GM23338 (cell line): ENCODE results near the gene INTU. TPM values are rescaled to one million over a fixed set of nuclear protein-coding genes. Genes with fewer than 3 reads are reported as not detected.

Experiments
- ATAC-seq: fragments of 200-7000 bp; cut with Tn5 transposase; 3 replicates; pipeline ENCODE4 v1.9.1; 2020
- DNase-seq: peaks from one replicate; pipeline ENCODE4 v3.0.0-alpha.2; 2015; ENCODE audit warnings: low spot score
- H2AFZ ChIP-seq: fragments of 200-600 bp; sonication (generic); 2 replicates; pipeline ENCODE4 v1.8.0; 2016; ENCODE audit warnings: antibody characterized with exemption, mild to moderate bottlenecking, moderate library complexity
- H3F3A ChIP-seq: fragments of 200-600 bp; sonication (generic); replicated peaks from 2 replicates; pipeline ENCODE4 v1.8.0; 2017; ENCODE audit warnings: antibody characterized with exemption, mixed run types, low read depth
- H3K27ac ChIP-seq: fragments of 200-600 bp; sonication (generic); 2 replicates; pipeline ENCODE4 v1.6.1; 2016; ENCODE audit warnings: low read depth
- H3K27me3 ChIP-seq: fragments of 200-600 bp; sonication (generic); 2 replicates; pipeline ENCODE4 v1.8.0; 2016; ENCODE audit warnings: mild to moderate bottlenecking, mixed run types, moderate library complexity; ENCODE audit not compliant: insufficient read depth
- H3K36me3 ChIP-seq: fragments of 200-600 bp; sonication (generic); 2 replicates; pipeline ENCODE4 v1.8.0; 2016; ENCODE audit warnings: mild to moderate bottlenecking; ENCODE audit not compliant: insufficient read depth
- H3K4me1 ChIP-seq: fragments of 200-600 bp; sonication (generic); 2 replicates; pipeline ENCODE4 v1.8.0; 2016; ENCODE audit warnings: mild to moderate bottlenecking, moderate library complexity; ENCODE audit not compliant: insufficient read depth
- H3K4me2 ChIP-seq: fragments of 200-600 bp; sonication (generic); 2 replicates; pipeline ENCODE4 v1.7.1; 2017; ENCODE audit warnings: mixed run types
- H3K4me3 ChIP-seq: fragments of 200-600 bp; sonication (generic); 2 replicates; pipeline ENCODE4 v1.6.1; 2016; ENCODE audit warnings: mixed run types
- H3K79me2 ChIP-seq: fragments of 200-600 bp; sonication (generic); replicated peaks from 2 replicates; pipeline ENCODE4 v1.8.0; 2017; ENCODE audit warnings: mild to moderate bottlenecking; ENCODE audit not compliant: insufficient read depth
- H3K9me2 ChIP-seq: fragments of 200-600 bp; sonication (generic); 2 replicates; pipeline ENCODE4 v1.8.0; 2017; ENCODE audit not compliant: insufficient read depth
- H4K20me1 ChIP-seq: fragments of 200-600 bp; sonication (generic); replicated peaks from 2 replicates; pipeline ENCODE4 v1.8.0; 2017; ENCODE audit warnings: mild to moderate bottlenecking; ENCODE audit not compliant: insufficient read depth
- H3K27ac Mint-ChIP-seq: 2 replicates; pipeline ENCODE4 v1.8.0; 2020; ENCODE audit warnings: inconsistent platforms, mild to moderate bottlenecking, moderate library complexity, mixed read lengths
- H3K27me3 Mint-ChIP-seq: 3 replicates; pipeline ENCODE4 v1.8.0; 2022; ENCODE audit warnings: low read depth, mild to moderate bottlenecking, moderate library complexity, mixed read lengths, inconsistent platforms; ENCODE audit not compliant: insufficient read depth, poor library complexity
- H3K36me3 Mint-ChIP-seq: 3 replicates; pipeline ENCODE4 v1.8.0; 2021; ENCODE audit warnings: low read depth, mild to moderate bottlenecking, inconsistent platforms, moderate library complexity, mixed read lengths
- H3K4me1 Mint-ChIP-seq: 3 replicates; pipeline ENCODE4 v1.8.0; 2020; ENCODE audit warnings: mild to moderate bottlenecking, inconsistent platforms, mixed read lengths
- H3K4me3 Mint-ChIP-seq: 3 replicates; pipeline ENCODE4 v1.8.0; 2021; ENCODE audit warnings: moderate library complexity, mild to moderate bottlenecking, inconsistent platforms, mixed read lengths
- H3K9me3 Mint-ChIP-seq: 3 replicates; pipeline ENCODE4 v1.8.0; 2020; ENCODE audit warnings: moderate library complexity, mild to moderate bottlenecking, inconsistent platforms, mixed read lengths
- ETS1 ChIP-seq: IDR thresholded peaks from 2 replicates; pipeline ENCODE4 v1.6.1; 2016; ENCODE audit warnings: antibody characterized with exemption
- EZH2 ChIP-seq: fragments of 200-600 bp; sonication (generic); IDR thresholded peaks from one replicate; pipeline ENCODE4 v1.8.0; 2017; ENCODE audit warnings: antibody characterized with exemption, mild to moderate bottlenecking, low read depth; ENCODE audit not compliant: unreplicated experiment
- JUNB ChIP-seq: IDR thresholded peaks from one replicate; pipeline ENCODE4 v1.6.1; 2016; ENCODE audit warnings: antibody characterized with exemption; ENCODE audit not compliant: unreplicated experiment
- NANOG ChIP-seq: IDR thresholded peaks from 2 replicates; pipeline ENCODE4 v1.6.1; 2016; ENCODE audit warnings: antibody characterized with exemption, borderline replicate concordance
- REST ChIP-seq: IDR thresholded peaks from one replicate; pipeline ENCODE4 v1.6.1; 2018; ENCODE audit warnings: antibody characterized with exemption; ENCODE audit not compliant: unreplicated experiment
- STAT1 ChIP-seq: IDR thresholded peaks from one replicate; pipeline ENCODE4 v1.6.1; 2016; ENCODE audit warnings: antibody characterized with exemption; ENCODE audit not compliant: unreplicated experiment
- ZNF114 ChIP-seq: fragments of 250-450 bp; sonication (Bioruptor Pico); IDR thresholded peaks from 2 replicates; pipeline ENCODE4 v1.5.0; 2020; ENCODE audit warnings: mild to moderate bottlenecking, moderate library complexity
- polyA plus RNA-seq: library from polyadenylated mRNA; unstranded; fragments of >200 nt; fragmentation: Nextera tagmentation; extraction: Ambion mirVana; gene quantifications from 2 replicates; pipeline ENCODE4 v1.2.1, GENCODE V29; 2016
- total RNA-seq: library from RNA; depleted of rRNA; stranded (reverse); fragments of >200 nt; shearing (Covaris generic); gene quantifications from 2 replicates; pipeline ENCODE4 v1.2.3, GENCODE V29; 2014
- TF ChIP-seq, protein P1 (sequence below): fragments of 250-450 bp; sonication (Bioruptor Pico); IDR thresholded peaks from 2 replicates; pipeline ENCODE4 v1.5.0; 2020; ENCODE audit warnings: mild to moderate bottlenecking, moderate library complexity
- TF ChIP-seq, protein P2 (sequence below), 2 experiments: fragments of 200-600 bp in 1 of 2; sonication (generic) in 1 of 2; conservative IDR thresholded peaks; 2 replicates each; pipeline versions ENCODE4 v1.5.1 to v1.6.1; 2016 to 2017; ENCODE audit warnings: antibody characterized with exemption in 2 of 2, low read depth in 2 of 2, mild to moderate bottlenecking in 2 of 2, moderate library complexity in 1 of 2

Gene INTU
- total and polyA plus RNA-seq, 2 experiments from 2014 or later, result 10.3 to 16.6 TPM

- Histone ChIP-seq H3F3A (no peaks in the 10 kb centered on the region), H3K36me3 (no peaks in the 10 kb centered on the region), H3K27me3 (no peaks in the 10 kb centered on the region), H3K4me2 (no peak overlapping the region), H3K4me3 (no peak overlapping the region), H3K27ac (no peak overlapping the region), H3K9me2 (no peaks in the 10 kb centered on the region), H4K20me1 (no peaks in the 10 kb centered on the region), H3K4me1 (peaks cover 37% of the 10 kb centered on the region), H2AFZ (no peak overlapping the region), H3K79me2 (no peaks in the 10 kb centered on the region)
- Mint-ChIP-seq H3K36me3 (peaks cover 6% of the 10 kb centered on the region; the same call in 1 of the 3 replicates), H3K4me3 (no peak overlapping the region), H3K4me1 (peaks cover 31% of the 10 kb centered on the region), H3K9me3 (no peaks in the 10 kb centered on the region), H3K27me3 (no peaks in the 10 kb centered on the region), H3K27ac (peak overlapping the region; percentile 71; the same call in 1 of the 2 replicates)
- DNase-seq (no peak), ATAC-seq (no peak)
- TF ChIP-seq STAT1 (no peak), NANOG (no peak), EZH2 (no peak)
- TF ChIP-seq, protein P1, sequence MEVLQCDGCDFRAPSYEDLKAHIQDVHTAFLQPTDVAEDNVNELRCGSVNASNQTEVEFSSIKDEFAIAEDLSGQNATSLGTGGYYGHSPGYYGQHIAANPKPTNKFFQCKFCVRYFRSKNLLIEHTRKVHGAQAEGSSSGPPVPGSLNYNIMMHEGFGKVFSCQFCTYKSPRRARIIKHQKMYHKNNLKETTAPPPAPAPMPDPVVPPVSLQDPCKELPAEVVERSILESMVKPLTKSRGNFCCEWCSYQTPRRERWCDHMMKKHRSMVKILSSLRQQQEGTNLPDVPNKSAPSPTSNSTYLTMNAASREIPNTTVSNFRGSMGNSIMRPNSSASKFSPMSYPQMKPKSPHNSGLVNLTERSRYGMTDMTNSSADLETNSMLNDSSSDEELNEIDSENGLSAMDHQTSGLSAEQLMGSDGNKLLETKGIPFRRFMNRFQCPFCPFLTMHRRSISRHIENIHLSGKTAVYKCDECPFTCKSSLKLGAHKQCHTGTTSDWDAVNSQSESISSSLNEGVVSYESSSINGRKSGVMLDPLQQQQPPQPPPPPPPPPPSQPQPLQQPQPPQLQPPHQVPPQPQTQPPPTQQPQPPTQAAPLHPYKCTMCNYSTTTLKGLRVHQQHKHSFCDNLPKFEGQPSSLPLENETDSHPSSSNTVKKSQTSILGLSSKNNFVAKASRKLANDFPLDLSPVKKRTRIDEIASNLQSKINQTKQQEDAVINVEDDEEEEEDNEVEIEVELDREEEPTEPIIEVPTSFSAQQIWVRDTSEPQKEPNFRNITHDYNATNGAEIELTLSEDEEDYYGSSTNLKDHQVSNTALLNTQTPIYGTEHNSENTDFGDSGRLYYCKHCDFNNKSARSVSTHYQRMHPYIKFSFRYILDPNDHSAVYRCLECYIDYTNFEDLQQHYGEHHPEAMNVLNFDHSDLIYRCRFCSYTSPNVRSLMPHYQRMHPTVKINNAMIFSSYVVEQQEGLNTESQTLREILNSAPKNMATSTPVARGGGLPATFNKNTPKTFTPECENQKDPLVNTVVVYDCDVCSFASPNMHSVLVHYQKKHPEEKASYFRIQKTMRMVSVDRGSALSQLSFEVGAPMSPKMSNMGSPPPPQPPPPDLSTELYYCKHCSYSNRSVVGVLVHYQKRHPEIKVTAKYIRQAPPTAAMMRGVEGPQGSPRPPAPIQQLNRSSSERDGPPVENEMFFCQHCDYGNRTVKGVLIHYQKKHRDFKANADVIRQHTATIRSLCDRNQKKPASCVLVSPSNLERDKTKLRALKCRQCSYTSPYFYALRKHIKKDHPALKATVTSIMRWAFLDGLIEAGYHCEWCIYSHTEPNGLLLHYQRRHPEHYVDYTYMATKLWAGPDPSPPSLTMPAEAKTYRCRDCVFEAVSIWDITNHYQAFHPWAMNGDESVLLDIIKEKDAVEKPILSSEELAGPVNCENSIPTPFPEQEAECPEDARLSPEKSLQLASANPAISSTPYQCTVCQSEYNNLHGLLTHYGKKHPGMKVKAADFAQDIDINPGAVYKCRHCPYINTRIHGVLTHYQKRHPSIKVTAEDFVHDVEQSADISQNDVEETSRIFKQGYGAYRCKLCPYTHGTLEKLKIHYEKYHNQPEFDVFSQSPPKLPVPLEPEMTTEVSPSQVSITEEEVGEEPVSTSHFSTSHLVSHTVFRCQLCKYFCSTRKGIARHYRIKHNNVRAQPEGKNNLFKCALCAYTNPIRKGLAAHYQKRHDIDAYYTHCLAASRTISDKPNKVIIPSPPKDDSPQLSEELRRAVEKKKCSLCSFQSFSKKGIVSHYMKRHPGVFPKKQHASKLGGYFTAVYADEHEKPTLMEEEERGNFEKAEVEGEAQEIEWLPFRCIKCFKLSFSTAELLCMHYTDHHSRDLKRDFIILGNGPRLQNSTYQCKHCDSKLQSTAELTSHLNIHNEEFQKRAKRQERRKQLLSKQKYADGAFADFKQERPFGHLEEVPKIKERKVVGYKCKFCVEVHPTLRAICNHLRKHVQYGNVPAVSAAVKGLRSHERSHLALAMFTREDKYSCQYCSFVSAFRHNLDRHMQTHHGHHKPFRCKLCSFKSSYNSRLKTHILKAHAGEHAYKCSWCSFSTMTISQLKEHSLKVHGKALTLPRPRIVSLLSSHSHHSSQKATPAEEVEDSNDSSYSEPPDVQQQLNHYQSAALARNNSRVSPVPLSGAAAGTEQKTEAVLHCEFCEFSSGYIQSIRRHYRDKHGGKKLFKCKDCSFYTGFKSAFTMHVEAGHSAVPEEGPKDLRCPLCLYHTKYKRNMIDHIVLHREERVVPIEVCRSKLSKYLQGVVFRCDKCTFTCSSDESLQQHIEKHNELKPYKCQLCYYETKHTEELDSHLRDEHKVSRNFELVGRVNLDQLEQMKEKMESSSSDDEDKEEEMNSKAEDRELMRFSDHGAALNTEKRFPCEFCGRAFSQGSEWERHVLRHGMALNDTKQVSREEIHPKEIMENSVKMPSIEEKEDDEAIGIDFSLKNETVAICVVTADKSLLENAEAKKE (CRISPR knock-in tag), result no peak
Measured at GRCh38 chr4:127667772-127668171, 35.0 kb downstream of the INTU start.

DNA sequence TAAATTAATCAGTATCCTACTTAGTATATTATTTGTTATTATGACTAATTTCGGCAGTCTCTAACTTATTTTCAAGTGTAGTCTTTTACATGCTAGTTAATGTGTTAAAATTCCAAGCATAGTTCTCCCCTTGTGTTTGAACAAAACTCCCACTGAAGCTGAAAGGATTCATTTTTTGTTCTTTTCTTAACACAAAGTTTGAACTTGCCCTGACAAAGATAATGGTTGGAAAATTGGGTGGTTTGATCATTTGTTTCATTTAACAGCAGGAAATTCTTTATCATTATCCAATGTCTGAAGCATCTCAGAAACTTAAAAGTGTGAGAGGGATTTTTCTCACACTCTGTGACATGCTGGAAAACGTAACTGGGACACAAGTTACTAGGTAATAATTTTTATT, 36.0 kb downstream of the INTU start:
- H3K27ac ChIP-seq, result no peak overlapping the region
- peaks cover 41% of the 10 kb centered on the region for H3K4me1 ChIP-seq
- no peaks in the 10 kb centered on the region for H3K27me3 Mint-ChIP-seq
- H3K4me1 Mint-ChIP-seq, result peaks cover 36% of the 10 kb centered on the region
- H2AFZ ChIP-seq, result no peak overlapping the region
- no peaks in the 10 kb centered on the region for H3K79me2 ChIP-seq
- H3K9me3 Mint-ChIP-seq, result no peaks in the 10 kb centered on the region
- no peak for DNase-seq
- H3K27me3 ChIP-seq, result no peaks in the 10 kb centered on the region
- no peak overlapping the region for H3K4me2 ChIP-seq
- no peaks in the 10 kb centered on the region for H3K9me2 ChIP-seq
- H3K36me3 ChIP-seq, result no peaks in the 10 kb centered on the region
- no peaks in the 10 kb centered on the region for H3F3A ChIP-seq
- H3K36me3 Mint-ChIP-seq, result peaks cover 6% of the 10 kb centered on the region; the same call in 1 of the 3 replicates
- H3K4me3 Mint-ChIP-seq, result no peak overlapping the region
- peak overlapping the region; percentile 77 for H3K27ac Mint-ChIP-seq
- no peak overlapping the region for H3K4me3 ChIP-seq
- H4K20me1 ChIP-seq, result no peaks in the 10 kb centered on the region
- ATAC-seq, result no peak
- TF ChIP-seq NANOG (no peak), EZH2 (no peak), ETS1 (no peak), JUNB (no peak), ZNF114 (CRISPR knock-in tag) (no peak), REST (no peak)
- TF ChIP-seq, protein P2, sequence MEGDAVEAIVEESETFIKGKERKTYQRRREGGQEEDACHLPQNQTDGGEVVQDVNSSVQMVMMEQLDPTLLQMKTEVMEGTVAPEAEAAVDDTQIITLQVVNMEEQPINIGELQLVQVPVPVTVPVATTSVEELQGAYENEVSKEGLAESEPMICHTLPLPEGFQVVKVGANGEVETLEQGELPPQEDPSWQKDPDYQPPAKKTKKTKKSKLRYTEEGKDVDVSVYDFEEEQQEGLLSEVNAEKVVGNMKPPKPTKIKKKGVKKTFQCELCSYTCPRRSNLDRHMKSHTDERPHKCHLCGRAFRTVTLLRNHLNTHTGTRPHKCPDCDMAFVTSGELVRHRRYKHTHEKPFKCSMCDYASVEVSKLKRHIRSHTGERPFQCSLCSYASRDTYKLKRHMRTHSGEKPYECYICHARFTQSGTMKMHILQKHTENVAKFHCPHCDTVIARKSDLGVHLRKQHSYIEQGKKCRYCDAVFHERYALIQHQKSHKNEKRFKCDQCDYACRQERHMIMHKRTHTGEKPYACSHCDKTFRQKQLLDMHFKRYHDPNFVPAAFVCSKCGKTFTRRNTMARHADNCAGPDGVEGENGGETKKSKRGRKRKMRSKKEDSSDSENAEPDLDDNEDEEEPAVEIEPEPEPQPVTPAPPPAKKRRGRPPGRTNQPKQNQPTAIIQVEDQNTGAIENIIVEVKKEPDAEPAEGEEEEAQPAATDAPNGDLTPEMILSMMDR (conservative IDR thresholded peaks at IDR 0.05; ENCODE audit: low read depth in 2 of 2), result no peak
